Activated CD8-positive, alpha-beta memory T cell treated with anti-CD3 and anti-CD28 coated beads, Interleukin-2, amount 50 U/mL, for 1 hour (primary cell): ENCODE data around the gene RREB1.

Experiments used
- DNase-seq: peaks from one replicate; pipeline ENCODE4 v3.0.0-alpha.2; 2020; ENCODE audit errors: extremely low read depth

The RREB1 gene

DNA sequence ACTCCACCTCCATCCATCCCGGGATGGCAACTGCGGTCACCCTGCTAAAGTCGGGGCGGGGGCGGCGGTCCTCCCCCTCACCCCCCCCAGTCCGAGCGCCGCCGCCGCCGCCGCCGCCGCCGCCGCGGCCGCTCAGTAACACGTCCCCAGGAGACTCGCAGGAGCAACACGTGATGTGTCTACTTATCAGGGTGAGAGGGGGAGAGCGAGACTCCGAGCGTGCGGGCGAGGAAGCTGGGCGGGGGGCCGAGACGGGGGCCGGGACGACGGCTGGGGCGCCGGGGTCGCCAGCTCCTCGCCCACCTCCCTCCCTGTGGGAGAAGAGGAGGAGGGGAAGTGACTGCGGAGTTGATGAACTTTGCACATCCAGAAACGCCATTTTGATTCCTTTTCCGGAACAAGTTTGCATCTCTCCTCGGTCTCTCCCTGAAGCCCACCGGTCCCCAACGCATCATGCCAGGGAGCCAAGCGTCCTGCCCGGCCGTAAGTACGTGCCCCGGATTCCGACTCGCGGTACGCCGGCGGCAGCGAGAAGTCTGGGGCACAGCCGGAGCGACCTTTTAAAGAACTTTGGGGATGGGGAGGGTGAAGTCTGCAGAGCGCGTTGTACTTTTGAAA lies at the start of gene RREB1:
TSS of gene RREB1 (plus strand) at position 384 of the 618 bp plus-strand sequence. CDS start 73,951 bp downstream, outside the sequence.
- no peak for DNase-seq

DNA sequence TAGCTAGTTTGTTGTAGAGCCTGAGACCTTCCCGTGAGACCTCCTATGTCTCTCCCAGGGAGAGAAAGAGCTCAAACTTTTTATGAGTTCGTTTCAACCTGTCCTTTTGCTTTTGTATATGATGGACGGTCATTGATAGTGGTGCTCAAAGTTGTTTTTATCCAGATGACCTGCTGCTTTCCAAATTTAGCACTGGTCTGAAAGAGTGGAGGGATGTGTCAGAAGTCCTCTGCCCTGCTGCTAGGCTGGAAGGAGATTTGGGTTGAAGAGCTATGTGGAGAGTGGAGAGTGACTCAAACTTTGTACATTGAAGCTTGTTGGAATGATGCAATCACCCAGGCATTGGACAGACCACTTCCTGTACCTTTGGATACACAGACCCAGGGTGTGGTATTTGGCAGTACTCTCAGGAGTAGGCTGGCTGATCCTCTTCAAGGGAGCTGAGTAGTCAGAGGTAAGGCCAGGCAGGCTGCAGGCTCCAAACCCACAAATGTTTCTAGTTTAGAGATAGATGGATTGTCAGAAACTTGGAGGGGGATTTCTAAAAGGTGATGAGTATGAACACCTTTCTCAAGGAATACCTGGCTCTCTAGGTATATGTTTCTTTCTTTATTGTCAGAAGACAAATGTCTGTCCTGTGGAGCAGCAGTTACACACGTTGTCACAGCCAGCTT lies 49.4 kb upstream of the RREB1 start:
- no peak for DNase-seq

DNA sequence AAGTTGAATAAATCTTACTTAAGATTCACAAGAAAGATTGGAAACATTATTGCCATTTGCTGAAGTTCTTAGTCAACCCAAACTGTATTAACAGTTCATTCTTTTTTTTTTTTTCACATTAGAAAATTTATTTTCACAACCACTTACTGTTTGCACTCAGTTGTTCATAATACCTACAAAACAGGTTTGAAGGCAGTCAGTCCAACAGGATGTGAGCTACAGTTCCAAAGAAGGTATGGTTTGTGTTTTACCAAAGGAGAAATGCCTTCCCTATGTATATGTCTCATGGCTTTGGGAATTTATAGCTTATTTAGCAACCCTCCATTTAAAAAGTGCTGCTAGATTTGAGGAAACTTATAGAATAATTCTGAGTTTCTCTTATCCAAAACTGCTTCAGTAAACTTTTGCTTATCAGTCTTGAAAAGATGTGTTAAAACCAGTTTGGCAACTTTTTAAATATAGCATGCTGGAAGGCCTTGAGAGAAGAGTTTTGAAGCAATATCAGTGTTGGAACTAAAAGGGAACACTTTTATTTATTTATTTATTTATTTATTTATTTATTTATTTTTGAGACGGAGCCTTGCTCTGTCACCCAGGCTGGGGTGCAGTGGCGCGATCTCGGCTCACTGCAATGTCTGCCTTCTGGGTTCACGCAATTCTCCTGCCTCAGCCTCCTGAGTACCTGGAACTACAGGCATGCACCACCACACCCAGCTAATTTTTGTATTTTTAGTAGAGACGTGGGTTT lies 46.8 kb upstream of the RREB1 start:
- no peak for DNase-seq

DNA sequence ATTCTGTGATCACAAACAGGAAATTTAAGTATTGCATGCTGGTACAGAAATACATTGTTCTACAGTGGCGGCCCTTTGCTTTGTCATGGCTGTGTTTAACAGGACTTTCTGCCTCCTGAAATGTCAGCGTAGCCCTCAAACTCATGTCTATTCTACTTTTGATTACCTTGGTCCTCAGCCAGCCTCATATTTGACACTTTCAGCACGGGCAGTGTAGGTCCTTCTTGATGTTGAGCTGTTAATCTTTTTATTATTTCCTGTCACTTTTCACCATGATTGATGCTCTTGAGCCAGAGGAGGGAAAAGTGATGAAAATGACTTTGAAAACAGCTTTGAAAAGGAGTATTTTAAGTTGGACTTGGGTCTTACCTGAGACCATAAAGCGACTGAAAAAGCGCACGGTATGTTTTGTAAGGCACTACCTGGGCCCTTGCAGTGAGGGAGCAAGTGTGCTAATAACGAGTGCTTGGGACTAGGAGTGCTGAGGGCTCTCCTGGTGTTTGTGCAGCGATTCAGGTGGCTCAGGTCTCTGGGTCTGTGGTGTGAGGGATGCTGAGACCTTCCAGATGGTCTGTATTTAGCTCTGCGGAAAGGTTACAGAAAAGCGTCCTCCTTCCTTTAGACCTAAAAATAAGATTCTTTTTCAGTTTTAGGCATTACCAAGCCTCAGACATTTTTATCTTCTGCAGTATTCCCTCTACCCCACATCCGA lies 45.2 kb upstream of the RREB1 start:
- no peak for DNase-seq

GRCh38 chr6:7067305-7067704 lies 40.5 kb upstream of the RREB1 start:
- no peak for DNase-seq

- no peak for DNase-seq
These were observed 36.4 kb upstream of the RREB1 start for GRCh38 chr6:7071405-7071804.

GRCh38 chr6:7073082-7073820 lies 34.5 kb upstream of the RREB1 start:
- no peak for DNase-seq

DNA sequence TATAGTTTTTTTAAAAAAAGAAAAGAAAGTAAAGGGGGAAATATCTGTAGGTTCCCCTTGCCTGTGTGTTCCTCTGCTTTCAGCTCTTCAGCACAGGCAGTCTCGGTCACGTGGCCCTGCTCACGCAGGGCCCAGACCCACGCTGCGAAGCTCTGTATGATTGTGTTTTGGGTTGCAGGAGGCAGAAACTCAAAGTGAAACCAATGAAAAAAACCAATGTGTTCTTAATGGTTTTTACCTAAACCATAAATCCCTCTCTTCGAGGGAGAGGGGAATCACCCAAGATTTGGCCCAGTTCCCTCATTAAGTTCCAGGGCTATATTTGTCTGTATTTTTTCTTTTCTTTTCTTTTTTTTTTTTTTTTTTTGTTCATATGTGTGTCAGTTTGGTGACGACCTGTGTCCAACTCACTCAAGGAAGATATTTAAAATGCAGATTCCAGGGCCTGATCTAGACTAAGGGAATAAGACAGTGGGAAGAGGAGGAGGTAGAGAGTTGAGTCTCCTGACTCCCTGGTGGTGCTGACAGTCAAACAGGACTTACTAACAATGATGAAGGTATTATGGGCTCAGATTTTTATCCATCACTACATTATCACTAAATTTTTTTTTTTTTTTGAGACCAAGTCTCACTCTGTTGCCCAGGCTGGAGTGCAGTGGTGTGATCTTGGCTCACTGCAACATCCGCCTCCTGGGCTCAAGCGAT lies 33.8 kb upstream of the RREB1 start:
- DNase-seq, result no peak

DNA sequence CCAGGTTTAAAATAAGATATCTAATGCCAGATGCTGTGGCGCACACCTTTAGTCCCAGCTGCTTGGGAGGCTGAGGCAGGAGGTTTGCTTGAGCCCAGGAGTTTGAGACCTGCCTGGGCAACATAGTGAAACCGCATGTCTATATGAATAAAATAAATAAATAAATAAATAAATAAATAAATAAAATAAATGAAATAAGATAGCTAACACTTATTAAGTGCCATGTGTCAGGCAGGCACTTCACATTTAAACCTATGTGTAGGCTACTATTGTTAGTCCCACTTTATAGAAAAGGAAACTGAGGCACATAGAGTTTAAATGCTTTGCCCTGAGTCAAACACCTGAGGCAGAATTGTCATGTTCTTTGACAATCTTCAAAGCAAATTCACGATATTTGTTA lies 32.9 kb upstream of the RREB1 start:
- no peak for DNase-seq

- no peak for DNase-seq
These were observed 32.3 kb upstream of the RREB1 start for GRCh38 chr6:7075341-7076000.

- no peak for DNase-seq
These were observed 29.9 kb upstream of the RREB1 start for GRCh38 chr6:7077856-7078255.

- no peak for DNase-seq
These were observed 28.9 kb upstream of the RREB1 start for GRCh38 chr6:7078856-7079255.

DNA sequence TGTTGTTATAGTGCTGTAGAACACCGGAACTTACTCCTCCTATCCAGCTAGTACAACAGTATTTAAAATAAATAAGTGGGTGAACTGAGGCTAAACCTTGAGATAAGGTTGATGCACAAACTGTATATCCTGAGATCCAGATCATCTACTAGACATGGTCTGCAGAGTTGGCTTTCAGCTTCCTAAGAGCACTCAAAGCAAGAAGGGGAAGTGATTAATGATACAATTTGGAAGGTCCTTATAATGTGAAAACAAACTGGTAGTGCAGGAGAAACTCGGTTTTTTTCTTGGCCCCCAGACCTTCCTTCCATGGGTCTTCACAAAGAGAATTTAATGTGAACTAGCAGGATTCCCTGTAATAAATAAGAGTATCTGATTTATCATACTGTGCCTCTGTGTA lies 27.4 kb upstream of the RREB1 start:
- DNase-seq, result no peak

DNA sequence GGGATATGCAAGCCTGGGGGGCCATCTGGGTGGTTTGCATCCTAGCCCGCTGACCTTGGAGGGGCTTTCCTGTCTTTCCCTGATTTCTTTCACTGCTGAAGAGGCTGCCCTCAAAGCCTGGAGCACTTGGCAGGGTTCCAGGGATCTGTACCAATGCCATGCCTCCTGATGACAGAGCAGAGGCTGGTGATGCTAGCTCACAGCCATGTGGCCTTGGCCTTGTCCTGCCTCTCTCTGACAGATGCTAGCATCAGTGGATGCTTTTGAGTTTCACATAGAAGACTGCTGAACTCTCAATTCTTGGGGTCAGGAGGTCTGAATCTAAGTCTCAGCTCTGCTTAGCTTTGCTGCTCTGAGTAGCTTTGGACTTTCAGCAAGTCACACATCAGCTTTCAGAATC lies 21.9 kb upstream of the RREB1 start:
- DNase-seq, result no peak

DNA sequence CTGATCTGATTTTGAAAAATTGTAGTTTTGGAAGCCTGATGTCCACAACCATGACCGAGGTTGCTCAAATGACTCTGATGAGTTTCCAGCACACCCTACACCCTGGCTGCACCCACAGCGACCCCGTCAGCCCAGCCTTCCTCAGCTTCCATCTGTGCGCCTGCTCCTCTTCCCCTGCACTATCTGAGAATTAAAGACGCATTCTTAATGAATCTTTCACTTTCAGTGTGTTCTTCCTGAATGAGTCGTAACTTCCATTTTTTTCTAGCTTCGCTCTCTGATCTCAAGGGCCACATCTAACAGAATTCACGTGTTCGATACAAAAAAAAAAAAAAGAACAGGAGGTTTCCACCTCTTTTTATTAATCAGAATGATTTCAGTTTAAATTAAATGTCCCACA lies 21.3 kb upstream of the RREB1 start:
- no peak for DNase-seq

GRCh38 chr6:7087066-7087465 lies 20.7 kb upstream of the RREB1 start:
- no peak for DNase-seq

DNA sequence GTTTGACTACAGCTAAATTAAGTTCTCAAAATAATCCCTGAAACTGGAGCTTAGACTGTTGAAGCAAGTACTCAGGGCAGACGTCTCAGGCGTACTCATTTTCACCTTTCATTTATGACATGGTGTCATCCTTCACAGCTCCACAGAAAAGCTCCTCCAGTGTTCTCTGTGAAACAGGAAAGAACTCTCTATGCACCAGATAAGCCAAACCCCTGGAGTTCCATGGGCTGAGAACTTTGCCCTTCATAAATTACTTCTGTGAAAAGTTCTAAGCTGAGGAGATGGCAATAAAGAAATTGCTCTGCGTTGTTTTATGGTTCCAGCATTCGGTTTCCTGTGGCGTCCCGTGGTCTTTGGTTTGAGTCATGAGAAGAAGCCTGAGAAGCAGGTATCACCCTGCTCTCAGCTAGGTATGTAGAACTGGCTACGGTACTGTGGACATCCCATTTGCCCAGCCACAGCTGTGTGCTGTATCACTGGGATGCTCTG lies 20.2 kb upstream of the RREB1 start:
- no peak for DNase-seq

DNA sequence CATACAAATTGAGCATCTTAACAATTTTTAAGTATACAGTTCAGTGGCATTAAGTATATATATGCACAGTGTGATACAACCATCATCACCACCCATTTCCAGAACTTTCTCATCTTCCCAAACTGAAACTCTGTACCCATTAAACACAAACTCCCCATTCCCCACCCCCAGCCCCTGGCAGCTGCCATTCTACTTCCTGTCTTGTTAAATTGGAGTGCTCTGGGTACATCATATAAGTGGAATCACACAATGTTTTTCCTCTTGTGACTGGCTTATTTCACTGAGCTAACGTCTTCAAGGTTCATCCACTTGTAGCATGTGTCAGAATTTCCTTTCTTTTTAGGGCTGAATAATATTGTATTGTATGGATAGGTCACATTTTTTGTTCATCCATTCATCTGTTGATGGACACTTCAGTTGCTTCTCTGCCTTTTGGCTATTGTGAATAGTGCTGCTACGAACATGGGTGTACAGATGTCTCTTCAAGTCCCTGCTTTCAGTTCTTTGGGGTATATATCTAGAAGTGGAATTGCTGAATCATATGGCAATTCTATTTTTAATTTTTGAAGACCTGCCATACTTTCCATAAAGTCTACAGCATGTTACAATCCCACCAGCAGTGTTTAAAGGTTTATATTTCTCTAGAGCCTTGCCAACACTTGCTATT lies 19.6 kb upstream of the RREB1 start:
- no peak for DNase-seq

DNA sequence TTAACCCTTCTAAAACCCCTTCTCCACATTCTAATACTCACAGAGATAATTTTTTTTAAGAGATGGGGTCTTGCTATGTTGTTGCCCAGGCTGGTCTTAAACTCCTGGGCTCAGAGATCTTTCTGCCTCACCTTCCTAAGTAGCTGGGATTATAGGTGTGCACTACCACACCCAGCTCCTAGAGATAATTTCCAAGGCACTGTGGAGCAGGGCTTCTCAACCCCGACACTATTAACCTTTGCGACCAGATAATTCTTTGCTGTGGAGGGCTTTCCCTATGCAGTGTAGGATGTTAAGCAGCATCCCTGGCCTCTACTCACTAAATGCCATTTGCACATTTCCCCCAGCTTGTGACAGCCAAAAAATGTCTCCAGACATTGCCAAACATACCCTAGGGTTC lies 8.8 kb upstream of the RREB1 start:
- no peak for DNase-seq
